CD4-positive, alpha-beta T cell (primary cell): ENCODE data around the gene CAMKK2. TPM values are rescaled to one million over a fixed set of nuclear protein-coding genes. Genes with fewer than 3 reads are reported as not detected.

Experiments
- ATAC-seq: fragments of 200-7000 bp; cut with Tn5 transposase; one replicate; pipeline ENCODE4 v1.10.0; 2022; ENCODE audit warnings: mild to moderate bottlenecking; ENCODE audit not compliant: poor library complexity
- CTCF ChIA-PET: fragments of 350-600 bp; sonication (Branson Sonifier 250); formaldehyde crosslinking; loops from one replicate; lab custom pipeline; 2021; ENCODE audit warnings: antibody characterized with exemption, inconsistent platforms; lab: Charles Lee
- POLR2A ChIA-PET: fragments of 350-600 bp; sonication (Branson Sonifier 250); formaldehyde crosslinking; loops from one replicate; lab custom pipeline; 2021; ENCODE audit warnings: antibody characterized with exemption, inconsistent platforms; lab: Charles Lee
- DNase-seq, 14 experiments: peaks; one replicate each; pipeline ENCODE4 v3.0.0-alpha.2; 2013 to 2020; ENCODE audit warnings: mixed read lengths in 2 of 14
- H3K27ac ChIP-seq, 2 donors: one replicate each; pipeline versions ENCODE4 v1.5.1 to v1.7.0; 2013; ENCODE audit warnings: low read length in 2 of 2, low read depth in 1 of 2, mild to moderate bottlenecking in 1 of 2
- H3K27me3 ChIP-seq, 2 experiments: 1 replicate in 1 of 2; 2 replicates in 1 of 2; pipeline versions ENCODE4 v1.6.1 to v1.7.0; 2013; ENCODE audit warnings: low read length in 2 of 2, control low read depth in 1 of 2, mild to moderate bottlenecking in 1 of 2, moderate library complexity in 1 of 2; ENCODE audit not compliant: insufficient read depth in 2 of 2, control insufficient read depth in 1 of 2
- H3K36me3 ChIP-seq: one replicate; pipeline ENCODE4 v1.6.1; 2013; ENCODE audit warnings: low read length, control low read depth; ENCODE audit not compliant: insufficient read depth
- H3K4me1 ChIP-seq: one replicate; pipeline ENCODE4 v1.6.1; 2013; ENCODE audit warnings: low read length, control low read depth; ENCODE audit not compliant: insufficient read depth
- H3K4me3 ChIP-seq: one replicate; pipeline ENCODE4 v1.5.1; 2013; ENCODE audit warnings: mild to moderate bottlenecking, low read length, moderate library complexity
- H3K9me3 ChIP-seq, 2 experiments: 1 replicate in 1 of 2; 2 replicates in 1 of 2; pipeline versions ENCODE4 v1.6.1 to v1.7.0; 2013; ENCODE audit warnings: low read length in 2 of 2, mild to moderate bottlenecking in 2 of 2, control low read depth in 1 of 2, moderate library complexity in 1 of 2; ENCODE audit not compliant: control insufficient read depth in 1 of 2, insufficient read depth in 1 of 2
- H3K27ac Mint-ChIP-seq: one replicate; pipeline ENCODE4 v1.8.0; 2020; ENCODE audit warnings: mixed read lengths
- H3K27me3 Mint-ChIP-seq: one replicate; pipeline ENCODE4 v1.8.0; 2021; ENCODE audit warnings: mixed read lengths
- H3K36me3 Mint-ChIP-seq: one replicate; pipeline ENCODE4 v1.8.0; 2021; ENCODE audit warnings: low read depth, mixed read lengths
- H3K4me1 Mint-ChIP-seq: one replicate; pipeline ENCODE4 v1.8.0; 2021; ENCODE audit warnings: low read depth, mixed read lengths
- H3K4me3 Mint-ChIP-seq: one replicate; pipeline ENCODE4 v1.8.0; 2020; ENCODE audit warnings: mild to moderate bottlenecking, mixed read lengths
- H3K9me3 Mint-ChIP-seq: one replicate; pipeline ENCODE4 v1.8.0; 2020; ENCODE audit warnings: mixed read lengths
- intact Hi-C, 2 experiments: fragments of 100-400 bp; cut with DNase I in 1 of 2; cut with micrococcal nuclease in 1 of 2; formaldehyde crosslinking; loops; one replicate each; pipeline versions ENCODE4 v1.15.1 to v1.9.0; 2023 to 2025; cut with DNase I, micrococcal nuclease
- total RNA-seq, 174 experiments: library from RNA in 2 of 174; stranded (reverse) in 2 of 174; gene quantifications; one replicate each; pipeline ENCODE4 v1.2.3 and lab custom pipeline; 2021 to 2026
- TF ChIP-seq, protein P1 (sequence below): fragments of 200-600 bp; IDR thresholded peaks from one replicate; pipeline ENCODE4 v1.8.0; 2022; ENCODE audit warnings: antibody characterized with exemption, mild to moderate bottlenecking

Gene CAMKK2
- total RNA-seq, 2 experiments from 2014 or later = 6.7 to 6.8 TPM

DNA sequence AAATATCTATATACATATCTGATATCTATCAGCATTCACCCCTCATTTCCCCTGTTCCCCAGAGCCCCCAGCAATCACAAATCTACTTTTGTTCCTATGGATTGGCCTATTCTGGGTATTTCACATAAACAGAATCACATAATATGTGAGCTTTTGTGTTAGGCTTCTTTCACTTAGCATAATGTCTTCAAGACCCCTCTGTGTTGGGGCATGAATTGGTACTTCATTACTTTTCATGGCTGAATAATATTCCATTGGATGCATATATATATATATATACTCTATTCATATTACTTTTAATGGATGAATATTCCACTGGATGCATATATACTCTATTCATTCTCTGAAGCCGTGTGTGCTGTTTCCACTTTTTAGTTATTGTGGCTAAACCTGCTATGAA is 28.7 kb downstream of the CAMKK2 start:
- Histone ChIP-seq H3K27me3 (no peaks in the 10 kb centered on the region), H3K9me3 (no peaks in the 10 kb centered on the region), H3K4me3 (no peak overlapping the region), H3K4me1 (no peaks in the 10 kb centered on the region), H3K27ac (no peak overlapping the region), H3K36me3 (peaks cover 38% of the 10 kb centered on the region)
- intact Hi-C loops = no loop called here
- H3K9me3 Mint-ChIP-seq = no peaks in the 10 kb centered on the region
- DNase-seq = no peak
- H3K4me1 Mint-ChIP-seq = no peaks in the 10 kb centered on the region
- CTCF ChIA-PET = no interaction called here
- TF ChIP-seq, protein P1, sequence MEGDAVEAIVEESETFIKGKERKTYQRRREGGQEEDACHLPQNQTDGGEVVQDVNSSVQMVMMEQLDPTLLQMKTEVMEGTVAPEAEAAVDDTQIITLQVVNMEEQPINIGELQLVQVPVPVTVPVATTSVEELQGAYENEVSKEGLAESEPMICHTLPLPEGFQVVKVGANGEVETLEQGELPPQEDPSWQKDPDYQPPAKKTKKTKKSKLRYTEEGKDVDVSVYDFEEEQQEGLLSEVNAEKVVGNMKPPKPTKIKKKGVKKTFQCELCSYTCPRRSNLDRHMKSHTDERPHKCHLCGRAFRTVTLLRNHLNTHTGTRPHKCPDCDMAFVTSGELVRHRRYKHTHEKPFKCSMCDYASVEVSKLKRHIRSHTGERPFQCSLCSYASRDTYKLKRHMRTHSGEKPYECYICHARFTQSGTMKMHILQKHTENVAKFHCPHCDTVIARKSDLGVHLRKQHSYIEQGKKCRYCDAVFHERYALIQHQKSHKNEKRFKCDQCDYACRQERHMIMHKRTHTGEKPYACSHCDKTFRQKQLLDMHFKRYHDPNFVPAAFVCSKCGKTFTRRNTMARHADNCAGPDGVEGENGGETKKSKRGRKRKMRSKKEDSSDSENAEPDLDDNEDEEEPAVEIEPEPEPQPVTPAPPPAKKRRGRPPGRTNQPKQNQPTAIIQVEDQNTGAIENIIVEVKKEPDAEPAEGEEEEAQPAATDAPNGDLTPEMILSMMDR = no peak
- no peak overlapping the region for H3K27ac Mint-ChIP-seq
- peaks cover 46% of the 10 kb centered on the region for H3K36me3 Mint-ChIP-seq
- ATAC-seq = no peak
- H3K27me3 Mint-ChIP-seq = no peaks in the 10 kb centered on the region
- POLR2A ChIA-PET = interaction anchor here (0.5 kb wide), 1 partner anchor 136 kb away, joined by 3 read pairs; no protein-coding TSS in a partner anchor
- no peak overlapping the region for H3K4me3 Mint-ChIP-seq

DNA sequence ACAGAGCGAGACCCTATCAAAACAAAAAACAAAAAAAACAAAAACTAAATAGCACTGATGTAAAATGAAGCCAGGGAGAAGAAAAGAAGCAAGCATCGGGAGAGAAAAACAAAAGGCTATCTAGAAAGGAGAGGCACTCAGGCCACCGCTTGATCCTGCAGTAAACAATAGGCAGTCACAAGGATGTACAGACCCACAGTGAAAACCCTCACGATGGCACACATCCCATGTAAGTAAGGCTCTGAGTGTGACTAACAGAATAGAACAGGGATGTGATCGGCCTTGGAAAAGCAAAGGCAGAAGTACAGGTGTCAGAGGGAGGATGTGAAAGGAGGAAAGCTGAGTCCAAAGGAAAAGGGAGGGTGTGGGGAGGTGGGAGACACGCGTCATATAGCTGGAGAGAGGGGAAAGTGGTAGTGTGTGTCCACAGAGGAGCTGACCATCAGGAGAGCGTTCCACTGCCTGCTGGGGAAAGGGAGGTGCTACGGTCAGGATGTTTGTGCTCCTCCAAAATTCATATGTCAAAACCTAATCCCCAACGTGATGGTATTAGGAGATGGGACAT is 31.5 kb downstream of the CAMKK2 start:
- intact Hi-C loops = no loop called here
- Mint-ChIP-seq H3K36me3 (peaks cover 57% of the 10 kb centered on the region), H3K4me1 (no peaks in the 10 kb centered on the region), H3K27ac (no peak overlapping the region), H3K9me3 (no peaks in the 10 kb centered on the region), H3K4me3 (no peak overlapping the region), H3K27me3 (no peaks in the 10 kb centered on the region)
- Histone ChIP-seq H3K4me1 (no peaks in the 10 kb centered on the region), H3K9me3 (no peaks in the 10 kb centered on the region), H3K27ac (no peak overlapping the region), H3K27me3 (no peaks in the 10 kb centered on the region), H3K36me3 (peaks cover 44% of the 10 kb centered on the region), H3K4me3 (no peak overlapping the region)
- DNase-seq = no peak
- CTCF ChIA-PET = no interaction called here
- TF ChIP-seq, protein P1 = no peak
- POLR2A ChIA-PET = no interaction called here
- ATAC-seq = no peak

DNA sequence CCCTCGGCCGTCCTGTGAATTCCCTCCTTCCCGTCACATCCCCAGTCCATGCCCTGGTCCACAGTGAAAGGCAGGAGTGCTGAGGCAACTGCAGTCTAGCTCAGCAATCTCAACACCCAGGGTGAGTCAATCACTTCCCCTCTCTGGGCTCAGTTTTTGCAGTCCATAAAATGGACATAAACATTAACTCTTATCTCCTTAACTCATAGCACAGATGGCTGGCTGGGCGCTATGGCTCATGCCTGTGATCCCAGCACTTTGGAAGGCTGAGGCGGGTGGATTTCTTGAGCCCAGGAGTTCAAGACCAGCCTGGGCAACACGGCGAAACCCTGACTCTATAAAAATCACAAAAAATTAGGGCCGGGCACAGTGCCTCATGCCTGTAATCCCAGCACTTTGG is 32.4 kb downstream of the CAMKK2 start:
- intact Hi-C loops = no loop called here
- Mint-ChIP-seq H3K4me3 (no peak overlapping the region), H3K9me3 (no peaks in the 10 kb centered on the region), H3K27me3 (no peaks in the 10 kb centered on the region), H3K4me1 (no peaks in the 10 kb centered on the region), H3K27ac (no peak overlapping the region), H3K36me3 (peaks cover 60% of the 10 kb centered on the region)
- Histone ChIP-seq H3K27me3 (no peaks in the 10 kb centered on the region), H3K4me3 (no peak overlapping the region), H3K36me3 (peaks cover 45% of the 10 kb centered on the region), H3K9me3 (no peaks in the 10 kb centered on the region), H3K4me1 (no peaks in the 10 kb centered on the region), H3K27ac (no peak overlapping the region)
- TF ChIP-seq, protein P1 = no peak
- CTCF ChIA-PET = no interaction called here
- POLR2A ChIA-PET = no interaction called here
- DNase-seq (no peak), ATAC-seq (no peak)
